ENCODE data around the gene DPP10.

Gene DPP10

GRCh38 chr2:115314119-115314518, 871.7 kb downstream of the DPP10 start:
- Mint-ChIP-seq H3K4me1 (ENCODE audit: low read depth) (no peaks in the 10 kb centered on the region), H3K4me3 (no peak overlapping the region), H3K36me3 (ENCODE audit: low read depth) (no peaks in the 10 kb centered on the region), H3K27ac (no peak overlapping the region), H3K27me3 (ENCODE audit: low read depth) (no peaks in the 10 kb centered on the region), H3K9me3 (peaks cover 6% of the 10 kb centered on the region)

GRCh38 chr2:115327061-115327460, 884.6 kb downstream of the DPP10 start:
- Mint-ChIP-seq H3K27ac (no peak overlapping the region), H3K4me3 (no peak overlapping the region), H3K36me3 (ENCODE audit: low read depth) (no peaks in the 10 kb centered on the region), H3K9me3 (peaks cover 12% of the 10 kb centered on the region), H3K27me3 (ENCODE audit: low read depth) (no peaks in the 10 kb centered on the region), H3K4me1 (ENCODE audit: low read depth) (no peaks in the 10 kb centered on the region)

GRCh38 chr2:115359550-115359949, 917.1 kb downstream of the DPP10 start:
- no peak overlapping the region for H3K4me3 Mint-ChIP-seq
- H3K9me3 Mint-ChIP-seq, result peaks cover 45% of the 10 kb centered on the region
- no peak overlapping the region for H3K27ac Mint-ChIP-seq
- no peaks in the 10 kb centered on the region for H3K27me3 Mint-ChIP-seq (ENCODE audit: low read depth)
- H3K4me1 Mint-ChIP-seq (ENCODE audit: low read depth), result no peaks in the 10 kb centered on the region
- H3K36me3 Mint-ChIP-seq (ENCODE audit: low read depth), result no peaks in the 10 kb centered on the region

- no peak overlapping the region for H3K27ac Mint-ChIP-seq
- no peaks in the 10 kb centered on the region for H3K4me1 Mint-ChIP-seq (ENCODE audit: low read depth)
- H3K36me3 Mint-ChIP-seq (ENCODE audit: low read depth), result no peaks in the 10 kb centered on the region
- peaks cover 26% of the 10 kb centered on the region for H3K9me3 Mint-ChIP-seq
- no peak overlapping the region for H3K4me3 Mint-ChIP-seq
- no peaks in the 10 kb centered on the region for H3K27me3 Mint-ChIP-seq (ENCODE audit: low read depth)
Measured at GRCh38 chr2:115364093-115364492, 921.7 kb downstream of the DPP10 start.

GRCh38 chr2:115369400-115369799, 927.0 kb downstream of the DPP10 start:
- no peak overlapping the region for H3K27ac Mint-ChIP-seq
- no peaks in the 10 kb centered on the region for H3K36me3 Mint-ChIP-seq (ENCODE audit: low read depth)
- H3K4me3 Mint-ChIP-seq, result no peak overlapping the region
- peaks cover 46% of the 10 kb centered on the region for H3K9me3 Mint-ChIP-seq
- no peaks in the 10 kb centered on the region for H3K4me1 Mint-ChIP-seq (ENCODE audit: low read depth)
- no peaks in the 10 kb centered on the region for H3K27me3 Mint-ChIP-seq (ENCODE audit: low read depth)

GRCh38 chr2:115374981-115375380, 932.5 kb downstream of the DPP10 start:
- Mint-ChIP-seq H3K27ac (no peak overlapping the region), H3K4me3 (no peak overlapping the region), H3K4me1 (ENCODE audit: low read depth) (no peaks in the 10 kb centered on the region), H3K36me3 (ENCODE audit: low read depth) (no peaks in the 10 kb centered on the region), H3K27me3 (ENCODE audit: low read depth) (no peaks in the 10 kb centered on the region), H3K9me3 (peaks cover 47% of the 10 kb centered on the region)

- H3K9me3 Mint-ChIP-seq, result peaks cover 24% of the 10 kb centered on the region
- H3K27me3 Mint-ChIP-seq (ENCODE audit: low read depth), result no peaks in the 10 kb centered on the region
- no peaks in the 10 kb centered on the region for H3K4me1 Mint-ChIP-seq (ENCODE audit: low read depth)
- H3K36me3 Mint-ChIP-seq (ENCODE audit: low read depth), result no peaks in the 10 kb centered on the region
- H3K27ac Mint-ChIP-seq, result no peak overlapping the region
- no peak overlapping the region for H3K4me3 Mint-ChIP-seq
Measured at GRCh38 chr2:115384399-115384798, 942.0 kb downstream of the DPP10 start.

GRCh38 chr2:115386465-115386864, 944.0 kb downstream of the DPP10 start:
- Mint-ChIP-seq H3K9me3 (peaks cover 8% of the 10 kb centered on the region), H3K27ac (no peak overlapping the region), H3K36me3 (ENCODE audit: low read depth) (no peaks in the 10 kb centered on the region), H3K4me3 (no peak overlapping the region), H3K27me3 (ENCODE audit: low read depth) (no peaks in the 10 kb centered on the region), H3K4me1 (ENCODE audit: low read depth) (no peaks in the 10 kb centered on the region)

GRCh38 chr2:115389024-115389423, 946.6 kb downstream of the DPP10 start:
- Mint-ChIP-seq H3K27ac (no peak overlapping the region), H3K9me3 (peaks cover 10% of the 10 kb centered on the region), H3K4me3 (no peak overlapping the region), H3K27me3 (ENCODE audit: low read depth) (no peaks in the 10 kb centered on the region), H3K4me1 (ENCODE audit: low read depth) (no peaks in the 10 kb centered on the region), H3K36me3 (ENCODE audit: low read depth) (no peaks in the 10 kb centered on the region)

GRCh38 chr2:115389898-115390565, 947.6 kb downstream of the DPP10 start:
- Mint-ChIP-seq H3K4me3 (no peak overlapping the region), H3K36me3 (ENCODE audit: low read depth) (no peaks in the 10 kb centered on the region), H3K27me3 (ENCODE audit: low read depth) (no peaks in the 10 kb centered on the region), H3K4me1 (ENCODE audit: low read depth) (no peaks in the 10 kb centered on the region), H3K27ac (no peak overlapping the region), H3K9me3 (peaks cover 6% of the 10 kb centered on the region)

GRCh38 chr2:115396579-115396978, 954.1 kb downstream of the DPP10 start:
- Mint-ChIP-seq H3K9me3 (peaks cover 17% of the 10 kb centered on the region), H3K27me3 (ENCODE audit: low read depth) (no peaks in the 10 kb centered on the region), H3K36me3 (ENCODE audit: low read depth) (no peaks in the 10 kb centered on the region), H3K4me1 (ENCODE audit: low read depth) (no peaks in the 10 kb centered on the region), H3K4me3 (no peak overlapping the region), H3K27ac (no peak overlapping the region)

GRCh38 chr2:115400940-115401339, 958.5 kb downstream of the DPP10 start:
- no peaks in the 10 kb centered on the region for H3K27me3 Mint-ChIP-seq (ENCODE audit: low read depth)
- H3K4me1 Mint-ChIP-seq (ENCODE audit: low read depth), result no peaks in the 10 kb centered on the region
- H3K27ac Mint-ChIP-seq, result no peak overlapping the region
- H3K36me3 Mint-ChIP-seq (ENCODE audit: low read depth), result no peaks in the 10 kb centered on the region
- no peak overlapping the region for H3K4me3 Mint-ChIP-seq
- peaks cover 19% of the 10 kb centered on the region for H3K9me3 Mint-ChIP-seq

GRCh38 chr2:115412501-115412900, 970.1 kb downstream of the DPP10 start:
- no peak overlapping the region for H3K4me3 Mint-ChIP-seq
- H3K9me3 Mint-ChIP-seq, result peaks cover 32% of the 10 kb centered on the region
- no peaks in the 10 kb centered on the region for H3K4me1 Mint-ChIP-seq (ENCODE audit: low read depth)
- H3K27ac Mint-ChIP-seq, result no peak overlapping the region
- no peaks in the 10 kb centered on the region for H3K27me3 Mint-ChIP-seq (ENCODE audit: low read depth)
- H3K36me3 Mint-ChIP-seq (ENCODE audit: low read depth), result no peaks in the 10 kb centered on the region

GRCh38 chr2:115413791-115414190, 971.4 kb downstream of the DPP10 start:
- Mint-ChIP-seq H3K4me1 (ENCODE audit: low read depth) (no peaks in the 10 kb centered on the region), H3K9me3 (peaks cover 32% of the 10 kb centered on the region), H3K4me3 (no peak overlapping the region), H3K36me3 (ENCODE audit: low read depth) (no peaks in the 10 kb centered on the region), H3K27me3 (ENCODE audit: low read depth) (no peaks in the 10 kb centered on the region), H3K27ac (no peak overlapping the region)

GRCh38 chr2:115414466-115414865, 972.0 kb downstream of the DPP10 start:
- no peaks in the 10 kb centered on the region for H3K27me3 Mint-ChIP-seq (ENCODE audit: low read depth)
- no peak overlapping the region for H3K27ac Mint-ChIP-seq
- no peaks in the 10 kb centered on the region for H3K4me1 Mint-ChIP-seq (ENCODE audit: low read depth)
- H3K36me3 Mint-ChIP-seq (ENCODE audit: low read depth), result no peaks in the 10 kb centered on the region
- no peak overlapping the region for H3K4me3 Mint-ChIP-seq
- H3K9me3 Mint-ChIP-seq, result peaks cover 28% of the 10 kb centered on the region
